ENCODE data around the gene RIN2.

Gene RIN2

GRCh38 chr20:19767070-19767469 is 9.0 kb downstream of the RIN2 start:
- DNase-seq: no peak

GRCh38 chr20:19768325-19768842 is 10.3 kb downstream of the RIN2 start:
- DNase-seq: no peak

- DNase-seq: no peak
Observed at GRCh38 chr20:19769507-19769906, 11.4 kb downstream of the RIN2 start.

DNA sequence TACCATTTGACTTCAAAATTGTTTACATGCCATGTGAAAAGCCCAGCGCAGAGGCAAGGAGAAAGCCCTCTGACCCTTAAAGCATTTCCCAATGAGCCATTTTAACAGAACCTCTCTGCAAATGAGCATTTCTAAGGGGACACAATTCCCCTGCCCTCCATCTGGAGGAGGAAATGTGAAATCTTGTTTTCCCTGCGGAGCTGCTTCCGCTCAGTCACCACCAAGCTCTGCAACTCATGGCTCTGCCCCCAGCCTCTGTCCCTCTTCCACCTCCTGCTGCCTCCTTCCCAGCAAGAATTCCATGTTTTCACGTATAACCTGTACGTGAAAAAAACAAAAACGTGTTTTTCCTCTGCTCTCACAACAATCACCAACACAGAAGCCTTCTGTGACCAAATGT is 12.3 kb downstream of the RIN2 start:
- no peak for DNase-seq

DNA sequence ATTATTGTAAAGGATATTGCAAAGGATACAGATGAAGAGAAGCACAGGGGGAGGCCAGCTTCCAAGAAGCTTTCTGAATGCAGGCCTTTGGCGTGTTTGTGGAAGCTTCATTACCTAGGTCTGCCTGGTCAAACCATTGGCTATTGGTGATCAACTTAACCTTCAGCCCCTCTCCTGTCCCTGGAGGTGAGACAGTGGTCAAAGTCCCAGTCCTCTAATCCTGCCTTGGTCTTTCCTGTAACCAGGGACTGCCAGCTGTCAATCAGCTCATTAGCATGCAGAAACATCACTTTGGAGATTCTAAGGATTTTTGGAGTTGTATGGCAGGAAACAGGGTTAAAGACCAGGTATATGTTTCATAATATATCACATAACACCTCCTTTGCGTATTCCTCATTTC is 13.0 kb downstream of the RIN2 start:
- DNase-seq: no peak

- no peak for DNase-seq
Observed at GRCh38 chr20:19773471-19773870, 15.4 kb downstream of the RIN2 start.

DNA sequence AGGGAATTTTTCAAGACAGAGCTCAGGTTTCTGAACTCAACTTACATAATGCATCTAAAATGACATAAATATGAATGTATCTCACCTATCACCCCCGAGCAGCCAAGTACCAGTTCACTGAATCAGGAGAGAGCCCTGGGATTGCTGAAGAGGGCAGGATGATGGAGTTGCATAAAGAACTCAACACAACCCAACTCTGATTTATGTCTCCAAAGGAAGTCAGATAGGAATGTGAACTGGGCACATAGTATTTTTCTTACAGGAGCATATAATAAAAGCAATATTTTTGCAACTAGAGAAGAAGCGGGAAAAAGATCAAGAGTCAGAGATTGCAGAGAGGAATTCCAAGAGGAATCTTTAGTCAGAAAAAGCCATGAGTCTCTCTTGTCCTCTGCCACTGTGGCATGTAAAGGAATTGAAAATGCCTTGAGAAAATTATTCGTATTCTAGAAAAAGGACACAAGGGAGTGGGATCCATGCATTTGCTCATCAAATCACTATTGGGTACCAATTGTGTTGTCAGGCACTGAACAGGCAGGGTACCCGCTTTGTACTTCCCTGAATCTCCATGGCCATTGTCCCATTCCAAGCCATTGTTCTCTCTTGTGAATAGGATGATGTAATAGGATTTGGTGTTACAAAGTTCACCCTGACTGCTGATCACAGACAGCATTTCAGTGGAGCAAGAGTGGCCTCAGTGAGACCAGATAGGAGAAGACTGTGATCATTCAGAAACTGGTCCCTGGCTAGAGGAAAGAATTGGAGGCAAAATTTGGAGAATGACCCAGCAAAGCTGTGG is 16.3 kb downstream of the RIN2 start:
- DNase-seq: no peak

- DNase-seq: no peak
Observed at GRCh38 chr20:19775353-19776253, 17.5 kb downstream of the RIN2 start.

DNA sequence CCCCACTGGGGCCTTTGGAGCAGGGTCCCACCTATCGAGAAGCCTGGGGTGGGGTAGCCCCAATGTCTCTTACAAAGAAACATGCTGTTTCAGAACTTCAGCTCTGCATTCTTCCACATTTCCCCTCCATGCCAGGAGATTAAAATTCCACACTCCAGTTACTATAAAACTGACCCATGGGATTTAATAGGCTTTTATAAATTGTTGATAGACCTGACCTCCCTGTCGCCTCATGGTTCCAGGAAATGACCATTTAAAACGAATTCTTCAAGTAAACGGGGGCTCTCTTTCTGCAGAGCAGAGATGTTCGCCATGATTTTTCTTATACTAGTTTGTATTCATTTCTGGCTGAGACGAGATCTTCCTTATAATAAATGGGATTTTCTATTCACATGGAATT is 19.3 kb downstream of the RIN2 start:
- DNase-seq: no peak

DNA sequence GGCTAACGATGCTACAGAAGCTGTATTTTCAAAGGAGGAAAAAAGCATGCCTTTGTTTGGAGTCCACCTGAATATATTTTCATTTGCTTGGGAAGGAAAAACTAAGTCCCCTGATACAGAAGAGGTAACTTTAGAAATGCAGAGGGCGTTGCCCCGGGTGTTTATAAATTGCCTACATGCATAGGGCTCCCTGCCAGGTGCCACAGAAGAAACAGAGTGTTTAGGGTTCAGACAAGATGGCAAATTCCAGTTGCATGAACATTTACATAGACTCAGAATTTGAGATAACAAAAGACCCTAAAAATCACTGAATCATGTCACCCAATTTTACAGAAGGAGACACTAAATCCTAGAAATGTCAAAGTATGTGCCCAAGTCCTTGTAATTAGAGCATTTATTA is 19.9 kb downstream of the RIN2 start:
- no peak for DNase-seq

DNA sequence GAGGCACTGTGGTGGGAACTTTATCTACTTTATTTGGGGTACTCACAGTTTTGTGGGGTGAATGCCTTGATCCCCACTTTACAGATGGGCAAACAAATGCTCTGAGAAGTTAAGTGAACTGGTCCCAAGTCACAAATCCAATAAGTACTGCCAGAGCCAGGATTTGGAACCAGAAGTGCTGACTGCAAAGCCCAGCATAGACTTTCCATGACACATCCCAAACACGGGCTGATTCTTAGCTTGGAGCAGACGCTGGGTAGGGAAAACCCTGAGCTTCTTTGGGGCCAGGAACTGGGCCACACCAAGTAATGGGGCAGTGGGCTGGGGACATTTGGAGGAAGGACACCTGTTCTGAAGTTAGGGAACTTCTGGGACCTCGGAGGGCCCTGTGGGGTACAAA is 20.3 kb downstream of the RIN2 start:
- DNase-seq: no peak

- no peak for DNase-seq
Observed at GRCh38 chr20:19779634-19780033, 21.6 kb downstream of the RIN2 start.

DNA sequence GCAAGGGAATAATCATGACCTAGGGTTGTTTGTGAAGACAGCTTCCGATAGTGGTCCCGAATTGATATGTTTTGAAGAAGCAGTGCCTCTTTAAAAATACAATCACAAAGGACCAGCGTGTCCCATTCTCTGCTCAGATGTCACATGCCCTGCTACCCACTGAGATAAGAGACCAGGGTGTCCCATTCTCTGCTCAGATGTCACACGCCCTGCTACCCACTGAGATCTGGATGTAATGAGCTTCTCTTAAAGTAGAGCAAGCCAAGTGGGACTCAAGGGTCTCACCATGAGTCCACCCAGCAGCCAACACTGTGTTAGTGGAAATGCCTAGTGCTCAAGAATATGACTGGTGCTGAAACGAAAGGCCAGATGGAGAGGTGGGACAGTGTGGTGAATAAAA is 22.2 kb downstream of the RIN2 start:
- DNase-seq: no peak

- no peak for DNase-seq
Observed at GRCh38 chr20:19781235-19781634, 23.2 kb downstream of the RIN2 start.

DNA sequence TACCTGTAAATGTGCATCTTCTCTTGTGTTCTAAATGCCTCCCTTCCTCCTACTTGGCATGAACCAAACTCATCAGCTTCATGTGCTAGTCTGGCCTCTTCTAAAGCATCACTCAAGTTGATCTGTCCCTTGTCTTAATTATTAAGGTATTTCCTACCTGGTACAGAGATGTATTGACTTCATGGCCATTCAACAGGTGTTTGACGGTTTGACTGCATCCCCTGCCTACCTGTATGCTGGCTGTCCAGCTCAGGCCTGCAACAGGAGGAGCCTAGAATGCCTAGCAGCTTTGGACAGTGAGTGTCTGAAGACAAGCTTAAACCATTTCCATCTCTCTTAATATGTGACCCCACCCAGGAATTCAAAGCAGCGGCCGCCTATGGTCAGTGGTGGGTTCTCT is 24.6 kb downstream of the RIN2 start:
- no peak for DNase-seq

- no peak for DNase-seq
Observed at GRCh38 chr20:19783966-19784401, 25.9 kb downstream of the RIN2 start.

DNA sequence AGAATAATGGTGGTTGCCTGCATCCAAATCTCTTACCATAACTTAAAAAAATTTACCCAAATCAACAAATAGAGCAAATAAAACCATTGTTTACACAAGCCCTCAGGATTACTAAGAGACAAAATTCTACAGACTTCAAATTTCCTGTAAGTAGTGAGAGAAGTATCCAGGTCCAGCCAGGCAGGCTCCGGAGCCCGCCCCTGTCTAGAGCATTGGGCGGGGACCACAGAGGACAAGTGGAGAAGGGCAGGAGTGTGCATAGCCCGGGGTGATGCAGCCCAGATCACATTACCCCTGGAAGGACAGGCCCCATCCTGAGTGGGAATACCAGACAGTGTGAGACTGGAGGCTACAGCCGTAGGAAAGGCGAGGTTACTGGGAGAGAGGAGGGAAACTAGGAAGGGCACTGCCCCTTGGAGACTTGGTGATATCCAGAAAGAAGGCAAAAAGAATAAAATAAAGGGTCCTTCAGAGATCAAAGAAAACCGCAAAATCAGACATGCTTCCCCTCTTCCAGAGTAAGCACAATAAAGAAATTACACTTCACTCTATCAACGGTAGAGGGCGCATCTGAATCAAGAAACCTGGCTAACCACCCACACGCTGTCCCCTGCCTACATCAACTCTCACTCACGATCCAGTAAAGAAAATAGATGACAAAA is 26.6 kb downstream of the RIN2 start:
- DNase-seq: no peak

- no peak for DNase-seq
Observed at GRCh38 chr20:19785173-19785982, 27.3 kb downstream of the RIN2 start.

DNA sequence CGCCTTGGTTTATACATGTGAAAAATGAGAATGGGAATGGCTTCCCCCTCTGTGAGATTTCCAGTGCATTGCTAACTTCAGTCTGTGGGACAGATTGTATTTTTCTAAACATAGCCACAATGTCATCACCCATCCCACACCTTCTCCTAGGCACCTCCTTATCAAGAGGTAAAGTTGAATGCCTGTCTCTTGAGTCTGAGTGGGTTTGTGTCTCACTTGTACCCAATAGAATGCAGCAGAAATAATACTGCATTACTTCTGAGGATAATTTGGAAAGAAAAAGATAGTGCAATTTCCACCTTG is 27.9 kb downstream of the RIN2 start:
- DNase-seq: no peak

DNA sequence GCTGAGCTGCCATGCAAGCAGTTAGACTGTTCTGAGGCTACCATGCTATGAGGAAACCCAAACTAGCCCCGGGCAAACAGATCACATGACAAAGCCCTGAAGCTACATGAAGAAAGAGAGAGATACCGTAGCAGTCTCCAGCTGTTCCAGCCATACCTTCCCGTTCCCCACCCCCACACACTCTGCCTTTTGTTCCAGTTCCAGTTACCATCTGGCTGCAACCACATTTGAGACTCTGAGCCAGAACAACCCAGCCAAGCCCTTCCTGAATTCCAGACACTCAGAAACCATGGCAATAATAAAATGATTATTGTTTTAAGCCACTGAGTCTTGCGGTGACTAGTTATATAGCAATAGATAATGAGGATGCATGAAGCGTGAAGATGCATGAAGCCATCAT is 28.3 kb downstream of the RIN2 start:
- DNase-seq: no peak

- DNase-seq: no peak
Observed at GRCh38 chr20:19787366-19787765, 29.3 kb downstream of the RIN2 start.

- no peak for DNase-seq
Observed at GRCh38 chr20:19789009-19789408, 31.0 kb downstream of the RIN2 start.

- no peak for DNase-seq
Observed at GRCh38 chr20:19789446-19789845, 31.4 kb downstream of the RIN2 start.
